GM15510 (cell line): ENCODE measurements around the gene FKBP7.

Experiments used
- POLR2A ChIP-seq: IDR thresholded peaks from 3 replicates; pipeline ENCODE4 v1.6.1; 2011; ENCODE audit warnings: borderline replicate concordance; ENCODE audit not compliant: insufficient read length; ENCODE audit errors: extremely low read depth

The FKBP7 gene

GRCh38 chr2:178478439-178479274, at the start of gene FKBP7:
FKBP7 (minus strand) TSS chr2:178478600; CDS start chr2:178478499, 101 bp downstream.
- TF ChIP-seq POLR2A = peak; percentile 79

- TF ChIP-seq POLR2A = no peak
Measured at GRCh38 chr2:178527592-178527991, 49.2 kb upstream of the FKBP7 start.

- no peak for TF ChIP-seq POLR2A
Measured at GRCh38 chr2:178526256-178526655, 47.9 kb upstream of the FKBP7 start.

- no peak for TF ChIP-seq POLR2A
Measured at GRCh38 chr2:178523596-178524134, 45.3 kb upstream of the FKBP7 start.

GRCh38 chr2:178522950-178523595, 44.7 kb upstream of the FKBP7 start:
- peak; percentile 66 for TF ChIP-seq POLR2A

GRCh38 chr2:178521304-178522150, 43.1 kb upstream of the FKBP7 start:
- no peak for TF ChIP-seq POLR2A

GRCh38 chr2:178517496-178517895, 39.1 kb upstream of the FKBP7 start:
- TF ChIP-seq POLR2A = no peak

GRCh38 chr2:178514664-178515063, 36.3 kb upstream of the FKBP7 start:
- TF ChIP-seq POLR2A = no peak

- no peak for TF ChIP-seq POLR2A
Measured at GRCh38 chr2:178513876-178514275, 35.5 kb upstream of the FKBP7 start.

GRCh38 chr2:178512484-178512883, 34.1 kb upstream of the FKBP7 start:
- TF ChIP-seq POLR2A = no peak

- TF ChIP-seq POLR2A = no peak
Measured at GRCh38 chr2:178510384-178510783, 32.0 kb upstream of the FKBP7 start.

GRCh38 chr2:178508646-178509045, 30.2 kb upstream of the FKBP7 start:
- TF ChIP-seq POLR2A = no peak

- no peak for TF ChIP-seq POLR2A
Measured at GRCh38 chr2:178506949-178507348, 28.5 kb upstream of the FKBP7 start.

GRCh38 chr2:178506524-178506923, 28.1 kb upstream of the FKBP7 start:
- no peak for TF ChIP-seq POLR2A

GRCh38 chr2:178506101-178506500, 27.7 kb upstream of the FKBP7 start:
- TF ChIP-seq POLR2A = no peak
